Amniotic stem cell (primary cell): ENCODE results near the gene GLYATL3.
"Not testable (repeated sequence)": the region's sequence is repeated elsewhere in the genome, so short reads cannot be mapped to it uniquely, and the experiment has no call there.

Experiments
- DNase-seq: peaks from one replicate; lab custom pipeline; 2025; lab: John Stamatoyannopoulos, UW

Gene GLYATL3

GRCh38 chr6:49499623-49500022 is at the start of gene GLYATL3:
GLYATL3 (plus strand) TSS chr6:49499923; CDS start chr6:49511991, 12,068 bp downstream.
- DNase-seq, result no peak

- no peak for DNase-seq
Measured at GRCh38 chr6:49453221-49453620, 46.5 kb upstream of the GLYATL3 start.

- DNase-seq, result no peak
Measured at GRCh38 chr6:49454787-49455709, 44.7 kb upstream of the GLYATL3 start.

- no peak for DNase-seq
Measured at GRCh38 chr6:49457771-49458170, 42.0 kb upstream of the GLYATL3 start.

GRCh38 chr6:49462071-49462470 is 37.7 kb upstream of the GLYATL3 start:
- no peak for DNase-seq

GRCh38 chr6:49462599-49462926 is 37.2 kb upstream of the GLYATL3 start:
- no peak for DNase-seq

- peak; percentile 94 for DNase-seq
Measured at GRCh38 chr6:49462927-49463611, 36.7 kb upstream of the GLYATL3 start, which contains the start of the genes CENPQ and MMUT. CENPQ (plus strand) TSS chr6:49463370; CDS start chr6:49470177, 6,807 bp downstream. MMUT (minus strand) TSS chr6:49463253; CDS start chr6:49459466, 3,787 bp downstream.

- DNase-seq, result no peak
Measured at GRCh38 chr6:49463612-49463967, 36.1 kb upstream of the GLYATL3 start.

GRCh38 chr6:49464691-49465090 is 35.0 kb upstream of the GLYATL3 start:
- DNase-seq, result no peak

- DNase-seq, result no peak
Measured at GRCh38 chr6:49468042-49468441, 31.7 kb upstream of the GLYATL3 start.

- not testable (repeated sequence) for DNase-seq
Measured at GRCh38 chr6:49476564-49476963, 23.2 kb upstream of the GLYATL3 start.

- DNase-seq, result no peak
Measured at GRCh38 chr6:49479308-49479970, 20.3 kb upstream of the GLYATL3 start.

GRCh38 chr6:49481846-49482245 is 17.9 kb upstream of the GLYATL3 start:
- DNase-seq, result not testable (repeated sequence)

GRCh38 chr6:49483380-49483779 is 16.3 kb upstream of the GLYATL3 start:
- not testable (repeated sequence) for DNase-seq

GRCh38 chr6:49490633-49491032 is 9.1 kb upstream of the GLYATL3 start:
- no peak for DNase-seq

GRCh38 chr6:49497304-49497703 is 2.4 kb upstream of the GLYATL3 start:
- no peak for DNase-seq

- DNase-seq, result no peak
Measured at GRCh38 chr6:49499126-49499525, 597 bp upstream of the GLYATL3 start.

GRCh38 chr6:49504666-49505065 is 4.9 kb downstream of the GLYATL3 start:
- no peak for DNase-seq

- no peak for DNase-seq
Measured at GRCh38 chr6:49506569-49507111, 6.9 kb downstream of the GLYATL3 start.

GRCh38 chr6:49509342-49509741 is 9.6 kb downstream of the GLYATL3 start:
- DNase-seq, result no peak

- DNase-seq, result no peak
Measured at GRCh38 chr6:49513153-49513989, 13.6 kb downstream of the GLYATL3 start.
